PFSK-1 (cell line): ENCODE measurements around the gene FREM3.

Experiments used
- POLR2AphosphoS5 ChIP-seq: IDR thresholded peaks from 2 replicates; pipeline ENCODE4 v1.6.1; 2012; ENCODE audit warnings: low read depth, mild to moderate bottlenecking, control low read depth, low read length, moderate library complexity
- SIN3A ChIP-seq: IDR thresholded peaks from 2 replicates; pipeline ENCODE4 v1.6.1; 2012; ENCODE audit warnings: mild to moderate bottlenecking, low read length, moderate library complexity, borderline replicate concordance; ENCODE audit not compliant: insufficient read depth
- TF ChIP-seq, protein P1 (sequence below), 2 experiments: IDR thresholded peaks; 2 replicates each; pipeline versions ENCODE4 v1.6.1 to v1.8.0; 2011 to 2012; ENCODE audit warnings: low read depth in 2 of 2, low read length in 2 of 2, control low read depth in 1 of 2, inconsistent platforms in 1 of 2, mild to moderate bottlenecking in 1 of 2, moderate library complexity in 1 of 2; ENCODE audit not compliant: insufficient read depth in 1 of 2

DNA sequence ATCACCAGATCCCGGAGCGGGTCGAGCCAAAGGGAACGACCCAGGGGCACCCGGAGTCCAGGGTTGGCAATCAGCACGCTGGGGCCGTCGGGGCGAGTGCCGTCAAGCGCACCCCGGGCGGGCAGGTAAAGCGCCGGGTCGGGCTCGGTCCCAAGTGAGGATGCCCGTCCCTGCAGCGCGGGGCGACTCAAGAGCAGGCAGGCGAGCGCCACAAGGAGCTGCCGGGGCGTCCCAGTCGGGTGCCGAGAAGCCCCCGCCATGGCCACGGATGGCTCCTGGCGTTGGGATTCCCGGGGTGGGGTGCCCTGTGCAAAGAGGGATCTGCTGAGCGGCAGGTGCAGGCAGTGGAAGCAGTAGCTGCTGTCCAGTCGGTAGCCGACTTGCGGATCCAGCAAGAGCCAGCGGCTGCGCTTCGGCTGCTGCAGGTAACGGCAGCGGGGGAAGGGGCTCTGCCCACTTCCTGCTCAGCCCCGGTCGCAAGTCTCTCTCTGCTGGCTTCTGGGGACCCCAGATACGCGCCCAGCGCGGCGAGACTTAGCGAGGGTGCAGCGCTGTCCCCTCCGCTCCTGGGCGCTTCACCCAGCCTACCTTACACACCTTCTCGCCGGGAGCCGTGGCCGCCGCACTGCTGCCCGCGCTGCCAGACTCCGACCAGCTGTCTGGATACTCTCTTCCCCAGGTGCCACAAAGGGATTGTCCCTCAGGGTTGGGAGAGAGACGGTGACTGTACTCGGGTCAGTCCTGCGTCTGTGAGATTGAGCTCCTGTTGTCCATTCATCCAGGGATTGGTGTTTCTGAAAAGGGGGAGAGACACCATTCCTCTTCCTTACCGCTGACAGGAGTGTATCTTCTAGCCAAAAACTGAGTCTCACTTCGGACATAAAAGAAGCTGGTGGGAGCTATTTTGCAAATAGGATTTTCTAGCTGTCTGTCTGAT, at the start of gene FREM3:
- TF ChIP-seq POLR2AphosphoS5 = no peak
- TF ChIP-seq, protein P1, sequence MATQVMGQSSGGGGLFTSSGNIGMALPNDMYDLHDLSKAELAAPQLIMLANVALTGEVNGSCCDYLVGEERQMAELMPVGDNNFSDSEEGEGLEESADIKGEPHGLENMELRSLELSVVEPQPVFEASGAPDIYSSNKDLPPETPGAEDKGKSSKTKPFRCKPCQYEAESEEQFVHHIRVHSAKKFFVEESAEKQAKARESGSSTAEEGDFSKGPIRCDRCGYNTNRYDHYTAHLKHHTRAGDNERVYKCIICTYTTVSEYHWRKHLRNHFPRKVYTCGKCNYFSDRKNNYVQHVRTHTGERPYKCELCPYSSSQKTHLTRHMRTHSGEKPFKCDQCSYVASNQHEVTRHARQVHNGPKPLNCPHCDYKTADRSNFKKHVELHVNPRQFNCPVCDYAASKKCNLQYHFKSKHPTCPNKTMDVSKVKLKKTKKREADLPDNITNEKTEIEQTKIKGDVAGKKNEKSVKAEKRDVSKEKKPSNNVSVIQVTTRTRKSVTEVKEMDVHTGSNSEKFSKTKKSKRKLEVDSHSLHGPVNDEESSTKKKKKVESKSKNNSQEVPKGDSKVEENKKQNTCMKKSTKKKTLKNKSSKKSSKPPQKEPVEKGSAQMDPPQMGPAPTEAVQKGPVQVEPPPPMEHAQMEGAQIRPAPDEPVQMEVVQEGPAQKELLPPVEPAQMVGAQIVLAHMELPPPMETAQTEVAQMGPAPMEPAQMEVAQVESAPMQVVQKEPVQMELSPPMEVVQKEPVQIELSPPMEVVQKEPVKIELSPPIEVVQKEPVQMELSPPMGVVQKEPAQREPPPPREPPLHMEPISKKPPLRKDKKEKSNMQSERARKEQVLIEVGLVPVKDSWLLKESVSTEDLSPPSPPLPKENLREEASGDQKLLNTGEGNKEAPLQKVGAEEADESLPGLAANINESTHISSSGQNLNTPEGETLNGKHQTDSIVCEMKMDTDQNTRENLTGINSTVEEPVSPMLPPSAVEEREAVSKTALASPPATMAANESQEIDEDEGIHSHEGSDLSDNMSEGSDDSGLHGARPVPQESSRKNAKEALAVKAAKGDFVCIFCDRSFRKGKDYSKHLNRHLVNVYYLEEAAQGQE (IDR thresholded peaks at IDR 0.05; ENCODE audit: insufficient read depth in 1 of 2, low read depth in 2 of 2, low read length in 2 of 2) = no peak
- TF ChIP-seq SIN3A = no peak
